ENCODE measurements around the gene CCDC33.

The CCDC33 gene

DNA sequence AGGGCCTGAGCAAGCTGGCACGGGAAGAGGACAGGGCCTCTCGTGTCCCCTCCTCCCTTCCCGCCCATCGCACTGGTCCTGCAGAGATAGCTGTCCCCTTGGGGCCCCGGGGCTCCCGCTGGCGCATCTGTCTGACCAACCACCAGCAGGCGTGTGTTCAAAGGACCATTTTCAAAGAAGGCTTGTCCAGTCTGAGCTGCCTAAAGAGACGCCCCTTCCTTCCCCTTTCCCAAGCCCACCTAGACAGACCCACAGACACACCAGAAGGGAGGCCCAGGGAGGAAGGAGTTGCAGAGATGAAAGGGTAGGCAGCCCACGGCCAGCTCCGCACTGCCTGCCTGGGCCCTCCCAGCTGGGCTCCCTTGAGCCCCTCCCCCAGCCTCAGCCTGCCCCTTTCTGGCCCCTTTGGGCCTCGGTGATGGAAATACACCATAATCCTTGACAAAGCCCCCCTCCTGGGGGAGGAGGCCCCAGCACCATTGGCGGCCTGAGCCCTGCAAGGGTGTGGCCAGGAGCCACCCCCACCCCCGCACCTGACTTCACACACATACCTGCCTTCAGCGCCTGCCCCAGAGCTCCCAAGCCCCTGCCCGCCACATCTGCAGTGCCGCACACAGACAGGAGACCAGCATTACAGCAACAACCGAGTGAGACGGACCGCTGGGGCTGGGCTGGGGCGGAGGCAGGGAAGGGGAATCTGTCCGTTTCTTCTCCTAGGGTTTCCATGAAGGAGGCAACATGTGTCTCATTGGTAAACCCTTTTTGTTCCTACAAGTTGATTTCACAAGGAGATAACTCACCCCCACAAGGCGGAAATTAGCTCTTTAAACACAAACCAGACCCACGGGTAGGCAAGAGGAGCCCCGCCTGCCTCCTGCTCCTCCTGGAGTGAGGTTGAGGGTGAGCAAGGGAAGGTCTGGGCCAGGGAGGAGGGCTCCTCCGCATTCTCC is 33.4 kb upstream of the CCDC33 start, which contains the start of gene STRA6 (continued):
- TF ChIP-seq, protein P1, sequence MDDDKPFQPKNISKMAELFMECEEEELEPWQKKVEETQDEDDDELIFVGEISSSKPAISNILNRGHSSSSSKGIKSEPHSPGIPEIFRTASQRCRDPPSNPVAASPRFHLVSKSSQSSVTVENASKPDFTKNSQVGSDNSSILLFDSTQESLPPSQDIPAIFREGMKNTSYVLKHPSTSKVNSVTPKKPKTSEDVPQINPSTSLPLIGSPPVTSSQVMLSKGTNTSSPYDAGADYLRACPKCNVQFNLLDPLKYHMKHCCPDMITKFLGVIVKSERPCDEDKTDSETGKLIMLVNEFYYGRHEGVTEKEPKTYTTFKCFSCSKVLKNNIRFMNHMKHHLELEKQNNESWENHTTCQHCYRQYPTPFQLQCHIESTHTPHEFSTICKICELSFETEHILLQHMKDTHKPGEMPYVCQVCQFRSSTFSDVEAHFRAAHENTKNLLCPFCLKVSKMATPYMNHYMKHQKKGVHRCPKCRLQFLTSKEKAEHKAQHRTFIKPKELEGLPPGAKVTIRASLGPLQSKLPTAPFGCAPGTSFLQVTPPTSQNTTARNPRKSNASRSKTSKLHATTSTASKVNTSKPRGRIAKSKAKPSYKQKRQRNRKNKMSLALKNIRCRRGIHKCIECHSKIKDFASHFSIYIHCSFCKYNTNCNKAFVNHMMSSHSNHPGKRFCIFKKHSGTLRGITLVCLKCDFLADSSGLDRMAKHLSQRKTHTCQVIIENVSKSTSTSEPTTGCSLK (tag by site-specific recombination; IDR thresholded peaks at IDR 0.05), result no peak
- TF ChIP-seq ZNF561 (tag by site-specific recombination; IDR thresholded peaks at IDR 0.05; ENCODE audit: borderline replicate concordance) (peak; percentile 45; the same call in 1 of the 2 replicates), RBAK (tag by site-specific recombination; IDR thresholded peaks at IDR 0.05) (no peak), ZNF394 (tag by site-specific recombination; IDR thresholded peaks at IDR 0.05; ENCODE audit: borderline replicate concordance) (no peak), PRDM1 (tag by site-specific recombination; IDR thresholded peaks at IDR 0.05) (0 out of 2 replicates have a peak, but pooled peaks have one; percentile 2), ZNF629 (tag by site-specific recombination; IDR thresholded peaks at IDR 0.05) (no peak), ZNF768 (tag by site-specific recombination; IDR thresholded peaks at IDR 0.05) (no peak), ZNF223 (tag by site-specific recombination; IDR thresholded peaks at IDR 0.05) (peak; percentile 88), ZEB2 (tag by site-specific recombination; IDR thresholded peaks at IDR 0.05) (peak; percentile 66), ZNF354C (tag by site-specific recombination; IDR thresholded peaks at IDR 0.05; ENCODE audit: borderline replicate concordance, low read depth) (no peak), ZNF510 (tag by site-specific recombination; IDR thresholded peaks at IDR 0.05; ENCODE audit: insufficient replicate concordance) (no peak), GLIS2 (tag by site-specific recombination; IDR thresholded peaks at IDR 0.05) (peak; percentile 74), ZFHX2 (tag by site-specific recombination; conservative IDR thresholded peaks at IDR 0.05) (peak; percentile 89), ZNF302 (tag by site-specific recombination; IDR thresholded peaks at IDR 0.05; ENCODE audit: low read depth) (no peak), ZNF776 (tag by site-specific recombination; IDR thresholded peaks at IDR 0.05; ENCODE audit: borderline replicate concordance) (no peak)
- TF ChIP-seq, protein P2, sequence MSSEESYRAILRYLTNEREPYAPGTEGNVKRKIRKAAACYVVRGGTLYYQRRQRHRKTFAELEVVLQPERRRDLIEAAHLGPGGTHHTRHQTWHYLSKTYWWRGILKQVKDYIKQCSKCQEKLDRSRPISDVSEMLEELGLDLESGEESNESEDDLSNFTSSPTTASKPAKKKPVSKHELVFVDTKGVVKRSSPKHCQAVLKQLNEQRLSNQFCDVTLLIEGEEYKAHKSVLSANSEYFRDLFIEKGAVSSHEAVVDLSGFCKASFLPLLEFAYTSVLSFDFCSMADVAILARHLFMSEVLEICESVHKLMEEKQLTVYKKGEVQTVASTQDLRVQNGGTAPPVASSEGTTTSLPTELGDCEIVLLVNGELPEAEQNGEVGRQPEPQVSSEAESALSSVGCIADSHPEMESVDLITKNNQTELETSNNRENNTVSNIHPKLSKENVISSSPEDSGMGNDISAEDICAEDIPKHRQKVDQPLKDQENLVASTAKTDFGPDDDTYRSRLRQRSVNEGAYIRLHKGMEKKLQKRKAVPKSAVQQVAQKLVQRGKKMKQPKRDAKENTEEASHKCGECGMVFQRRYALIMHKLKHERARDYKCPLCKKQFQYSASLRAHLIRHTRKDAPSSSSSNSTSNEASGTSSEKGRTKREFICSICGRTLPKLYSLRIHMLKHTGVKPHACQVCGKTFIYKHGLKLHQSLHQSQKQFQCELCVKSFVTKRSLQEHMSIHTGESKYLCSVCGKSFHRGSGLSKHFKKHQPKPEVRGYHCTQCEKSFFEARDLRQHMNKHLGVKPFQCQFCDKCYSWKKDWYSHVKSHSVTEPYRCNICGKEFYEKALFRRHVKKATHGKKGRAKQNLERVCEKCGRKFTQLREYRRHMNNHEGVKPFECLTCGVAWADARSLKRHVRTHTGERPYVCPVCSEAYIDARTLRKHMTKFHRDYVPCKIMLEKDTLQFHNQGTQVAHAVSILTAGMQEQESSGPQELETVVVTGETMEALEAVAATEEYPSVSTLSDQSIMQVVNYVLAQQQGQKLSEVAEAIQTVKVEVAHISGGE (tag by site-specific recombination; conservative IDR thresholded peaks at IDR 0.05; ENCODE audit: low read depth), result peak; percentile 85
- TF ChIP-seq, protein P3, sequence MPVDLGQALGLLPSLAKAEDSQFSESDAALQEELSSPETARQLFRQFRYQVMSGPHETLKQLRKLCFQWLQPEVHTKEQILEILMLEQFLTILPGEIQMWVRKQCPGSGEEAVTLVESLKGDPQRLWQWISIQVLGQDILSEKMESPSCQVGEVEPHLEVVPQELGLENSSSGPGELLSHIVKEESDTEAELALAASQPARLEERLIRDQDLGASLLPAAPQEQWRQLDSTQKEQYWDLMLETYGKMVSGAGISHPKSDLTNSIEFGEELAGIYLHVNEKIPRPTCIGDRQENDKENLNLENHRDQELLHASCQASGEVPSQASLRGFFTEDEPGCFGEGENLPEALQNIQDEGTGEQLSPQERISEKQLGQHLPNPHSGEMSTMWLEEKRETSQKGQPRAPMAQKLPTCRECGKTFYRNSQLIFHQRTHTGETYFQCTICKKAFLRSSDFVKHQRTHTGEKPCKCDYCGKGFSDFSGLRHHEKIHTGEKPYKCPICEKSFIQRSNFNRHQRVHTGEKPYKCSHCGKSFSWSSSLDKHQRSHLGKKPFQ (tag by site-specific recombination; IDR thresholded peaks at IDR 0.05), result no peak
- TF ChIP-seq, protein P4, sequence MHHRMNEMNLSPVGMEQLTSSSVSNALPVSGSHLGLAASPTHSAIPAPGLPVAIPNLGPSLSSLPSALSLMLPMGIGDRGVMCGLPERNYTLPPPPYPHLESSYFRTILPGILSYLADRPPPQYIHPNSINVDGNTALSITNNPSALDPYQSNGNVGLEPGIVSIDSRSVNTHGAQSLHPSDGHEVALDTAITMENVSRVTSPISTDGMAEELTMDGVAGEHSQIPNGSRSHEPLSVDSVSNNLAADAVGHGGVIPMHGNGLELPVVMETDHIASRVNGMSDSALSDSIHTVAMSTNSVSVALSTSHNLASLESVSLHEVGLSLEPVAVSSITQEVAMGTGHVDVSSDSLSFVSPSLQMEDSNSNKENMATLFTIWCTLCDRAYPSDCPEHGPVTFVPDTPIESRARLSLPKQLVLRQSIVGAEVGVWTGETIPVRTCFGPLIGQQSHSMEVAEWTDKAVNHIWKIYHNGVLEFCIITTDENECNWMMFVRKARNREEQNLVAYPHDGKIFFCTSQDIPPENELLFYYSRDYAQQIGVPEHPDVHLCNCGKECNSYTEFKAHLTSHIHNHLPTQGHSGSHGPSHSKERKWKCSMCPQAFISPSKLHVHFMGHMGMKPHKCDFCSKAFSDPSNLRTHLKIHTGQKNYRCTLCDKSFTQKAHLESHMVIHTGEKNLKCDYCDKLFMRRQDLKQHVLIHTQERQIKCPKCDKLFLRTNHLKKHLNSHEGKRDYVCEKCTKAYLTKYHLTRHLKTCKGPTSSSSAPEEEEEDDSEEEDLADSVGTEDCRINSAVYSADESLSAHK (tag by site-specific recombination; IDR thresholded peaks at IDR 0.05), result no peak
- TF ChIP-seq, protein P5, sequence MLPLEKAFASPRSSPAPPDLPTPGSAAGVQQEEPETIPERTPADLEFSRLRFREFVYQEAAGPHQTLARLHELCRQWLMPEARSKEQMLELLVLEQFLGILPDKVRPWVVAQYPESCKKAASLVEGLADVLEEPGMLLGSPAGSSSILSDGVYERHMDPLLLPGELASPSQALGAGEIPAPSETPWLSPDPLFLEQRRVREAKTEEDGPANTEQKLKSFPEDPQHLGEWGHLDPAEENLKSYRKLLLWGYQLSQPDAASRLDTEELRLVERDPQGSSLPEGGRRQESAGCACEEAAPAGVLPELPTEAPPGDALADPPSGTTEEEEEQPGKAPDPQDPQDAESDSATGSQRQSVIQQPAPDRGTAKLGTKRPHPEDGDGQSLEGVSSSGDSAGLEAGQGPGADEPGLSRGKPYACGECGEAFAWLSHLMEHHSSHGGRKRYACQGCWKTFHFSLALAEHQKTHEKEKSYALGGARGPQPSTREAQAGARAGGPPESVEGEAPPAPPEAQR (tag by site-specific recombination; IDR thresholded peaks at IDR 0.05), result no peak
- TF ChIP-seq, protein P6, sequence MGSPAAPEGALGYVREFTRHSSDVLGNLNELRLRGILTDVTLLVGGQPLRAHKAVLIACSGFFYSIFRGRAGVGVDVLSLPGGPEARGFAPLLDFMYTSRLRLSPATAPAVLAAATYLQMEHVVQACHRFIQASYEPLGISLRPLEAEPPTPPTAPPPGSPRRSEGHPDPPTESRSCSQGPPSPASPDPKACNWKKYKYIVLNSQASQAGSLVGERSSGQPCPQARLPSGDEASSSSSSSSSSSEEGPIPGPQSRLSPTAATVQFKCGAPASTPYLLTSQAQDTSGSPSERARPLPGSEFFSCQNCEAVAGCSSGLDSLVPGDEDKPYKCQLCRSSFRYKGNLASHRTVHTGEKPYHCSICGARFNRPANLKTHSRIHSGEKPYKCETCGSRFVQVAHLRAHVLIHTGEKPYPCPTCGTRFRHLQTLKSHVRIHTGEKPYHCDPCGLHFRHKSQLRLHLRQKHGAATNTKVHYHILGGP (tag by site-specific recombination; IDR thresholded peaks at IDR 0.05), result no peak
- TF ChIP-seq, protein P7, sequence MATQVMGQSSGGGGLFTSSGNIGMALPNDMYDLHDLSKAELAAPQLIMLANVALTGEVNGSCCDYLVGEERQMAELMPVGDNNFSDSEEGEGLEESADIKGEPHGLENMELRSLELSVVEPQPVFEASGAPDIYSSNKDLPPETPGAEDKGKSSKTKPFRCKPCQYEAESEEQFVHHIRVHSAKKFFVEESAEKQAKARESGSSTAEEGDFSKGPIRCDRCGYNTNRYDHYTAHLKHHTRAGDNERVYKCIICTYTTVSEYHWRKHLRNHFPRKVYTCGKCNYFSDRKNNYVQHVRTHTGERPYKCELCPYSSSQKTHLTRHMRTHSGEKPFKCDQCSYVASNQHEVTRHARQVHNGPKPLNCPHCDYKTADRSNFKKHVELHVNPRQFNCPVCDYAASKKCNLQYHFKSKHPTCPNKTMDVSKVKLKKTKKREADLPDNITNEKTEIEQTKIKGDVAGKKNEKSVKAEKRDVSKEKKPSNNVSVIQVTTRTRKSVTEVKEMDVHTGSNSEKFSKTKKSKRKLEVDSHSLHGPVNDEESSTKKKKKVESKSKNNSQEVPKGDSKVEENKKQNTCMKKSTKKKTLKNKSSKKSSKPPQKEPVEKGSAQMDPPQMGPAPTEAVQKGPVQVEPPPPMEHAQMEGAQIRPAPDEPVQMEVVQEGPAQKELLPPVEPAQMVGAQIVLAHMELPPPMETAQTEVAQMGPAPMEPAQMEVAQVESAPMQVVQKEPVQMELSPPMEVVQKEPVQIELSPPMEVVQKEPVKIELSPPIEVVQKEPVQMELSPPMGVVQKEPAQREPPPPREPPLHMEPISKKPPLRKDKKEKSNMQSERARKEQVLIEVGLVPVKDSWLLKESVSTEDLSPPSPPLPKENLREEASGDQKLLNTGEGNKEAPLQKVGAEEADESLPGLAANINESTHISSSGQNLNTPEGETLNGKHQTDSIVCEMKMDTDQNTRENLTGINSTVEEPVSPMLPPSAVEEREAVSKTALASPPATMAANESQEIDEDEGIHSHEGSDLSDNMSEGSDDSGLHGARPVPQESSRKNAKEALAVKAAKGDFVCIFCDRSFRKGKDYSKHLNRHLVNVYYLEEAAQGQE (tag by site-specific recombination; IDR thresholded peaks at IDR 0.05), result no peak
